Right cardiac atrium (tissue), 5 donors: Measurements from ENCODE around the gene CD84. TPM values are rescaled to one million over a fixed set of nuclear protein-coding genes. Genes with fewer than 3 reads are reported as not detected.
"Not testable (repeated sequence)": the region's sequence is repeated elsewhere in the genome, so short reads cannot be mapped to it uniquely, and the experiment has no call there.

Experiments used
- ATAC-seq, 2 donors: fragments of 200-7000 bp; cut with Tn5 transposase; one replicate each; pipeline versions ENCODE4 v1.8.0 to v1.9.1; 2020; ENCODE audit warnings: moderate library complexity in 2 of 2, mild to moderate bottlenecking in 1 of 2
- DNase-seq, 3 donors: peaks; one replicate each; pipeline ENCODE4 v3.0.0-alpha.2; 2020
- H3K27ac ChIP-seq: one replicate; pipeline ENCODE4 v1.5.1; 2013; ENCODE audit warnings: mild to moderate bottlenecking, low read length, control low read depth, moderate library complexity
- H3K27me3 ChIP-seq: one replicate; pipeline ENCODE4 v1.6.1; 2013; ENCODE audit not compliant: control insufficient read depth, insufficient read depth
- H3K4me1 ChIP-seq: one replicate; pipeline ENCODE4 v1.6.1; 2013; ENCODE audit warnings: low read length; ENCODE audit not compliant: control insufficient read depth, insufficient read depth
- H3K4me3 ChIP-seq: one replicate; pipeline ENCODE4 v1.5.1; 2013; ENCODE audit warnings: low read length, control low read depth
- H3K9me3 ChIP-seq: one replicate; pipeline ENCODE4 v1.6.1; 2013; ENCODE audit warnings: low read length; ENCODE audit not compliant: control insufficient read depth
- WGBS: extraction: QIAGEN DNeasy Blood & Tissue Kit; methylation state at CpG from one replicate; pipeline ENCODE4 v1.1.7; 2013; 5-methylcytosine and 5-hydroxymethylcytosine counted together
- intact Hi-C, 4 donors: fragments of 100-400 bp; cut with DNase I; formaldehyde crosslinking; loops; one replicate each; pipeline versions ENCODE4 v1.11.0 to v1.14.0; 2022 to 2023
- polyA plus RNA-seq: library from polyadenylated mRNA; stranded (reverse); fragments of 200-250 nt; gene quantifications from one replicate; pipeline ENCODE4 v1.2.3, GENCODE V29; 2013
- total RNA-seq, 4 donors: library from RNA; stranded (reverse); fragmentation: NEBNext Ultra II Directional; extraction: Animal tissue kit (Norgen Biotek cat#: 25700); gene quantifications; one replicate each; pipeline ENCODE4 v1.2.1, GENCODE V29; 2021
- donor health status: healthy with polysubstance abuse.
- donor health status: DM: no; HTN: yes; CAD: no.
- donor health status: DM: no; HTN: no; CAD: no.
- donor health status: DM: no; HTN: yes; CAD: no; lungs with severe emphysema.
- donor health status: DM: yes; HTN: yes; CAD: no.

Gene CD84
- total and polyA plus RNA-seq, 5 donors: 0.61 to 5.7 (median 5.2) TPM

GRCh38 chr1:160499631-160500030, 79.7 kb downstream of the CD84 start:
- WGBS: 81% methylated on average over 1 of the region's 1 CpG
- no peaks in the 10 kb centered on the region for H3K27me3 ChIP-seq
- ATAC-seq (peak in 1 of 2 donors; percentile 47), DNase-seq (no peak)
- H3K27ac ChIP-seq: no peak overlapping the region
- H3K4me3 ChIP-seq: no peak overlapping the region
- no peaks in the 10 kb centered on the region for H3K4me1 ChIP-seq
- H3K9me3 ChIP-seq: no peaks in the 10 kb centered on the region
- intact Hi-C loops: no loop called here

- H3K27me3 ChIP-seq, ATAC-seq, DNase-seq, H3K9me3 ChIP-seq, H3K4me1 ChIP-seq, H3K27ac ChIP-seq, H3K4me3 ChIP-seq, intact Hi-C loops: not testable (repeated sequence)
- 83% methylated on average over 3 of the region's 3 CpGs for WGBS
Observed at GRCh38 chr1:160498301-160499065, 80.8 kb downstream of the CD84 start.

- no peak for DNase-seq
- Histone ChIP-seq H3K9me3 (no peaks in the 10 kb centered on the region), H3K27ac (no peak overlapping the region), H3K27me3 (no peaks in the 10 kb centered on the region), H3K4me3 (no peak overlapping the region), H3K4me1 (no peaks in the 10 kb centered on the region)
- peak in 1 of 2 donors; percentile 26 for ATAC-seq
- 71% methylated on average over 4 of the region's 4 CpGs for WGBS
- intact Hi-C loops: no loop called here
Observed at GRCh38 chr1:160496334-160496733, 83.0 kb downstream of the CD84 start.

- 82% methylated on average over 3 of the region's 3 CpGs for WGBS
- ATAC-seq (no peak), DNase-seq (no peak)
- Histone ChIP-seq H3K4me1 (no peaks in the 10 kb centered on the region), H3K4me3 (no peak overlapping the region), H3K27ac (no peak overlapping the region), H3K9me3 (no peaks in the 10 kb centered on the region), H3K27me3 (no peaks in the 10 kb centered on the region)
- intact Hi-C loops: no loop called here
Observed at GRCh38 chr1:160494620-160495019, 84.7 kb downstream of the CD84 start.

GRCh38 chr1:160492617-160493016, 86.7 kb downstream of the CD84 start:
- no peak overlapping the region for H3K4me3 ChIP-seq
- no peaks in the 10 kb centered on the region for H3K9me3 ChIP-seq
- H3K27ac ChIP-seq: no peak overlapping the region
- H3K27me3 ChIP-seq: no peaks in the 10 kb centered on the region
- DNase-seq: no peak
- 67% methylated on average over 2 of the region's 2 CpGs for WGBS
- intact Hi-C loops: no loop called here
- no peak for ATAC-seq
- H3K4me1 ChIP-seq: no peaks in the 10 kb centered on the region

- DNase-seq (no peak), ATAC-seq (no peak)
- Histone ChIP-seq H3K9me3 (no peaks in the 10 kb centered on the region), H3K4me3 (no peak overlapping the region), H3K27ac (no peak overlapping the region), H3K27me3 (no peaks in the 10 kb centered on the region), H3K4me1 (no peaks in the 10 kb centered on the region)
- 88% methylated on average over 3 of the region's 3 CpGs for WGBS
- intact Hi-C loops: no loop called here
Observed at GRCh38 chr1:160491981-160492380, 87.3 kb downstream of the CD84 start.

Other genes with a start within 250 kb of the CD84 start
- 100 to 1,000 TPM; 115 to 140 (median 121) TPM for gene COPA, start 236.2 kb downstream of the CD84 start, total RNA-seq
- gene COPA, start 236.2 kb downstream of the CD84 start, polyA plus RNA-seq: 69.1 TPM
- gene NCSTN, start 236.1 kb downstream of the CD84 start, total RNA-seq: 10 to 100 TPM; 67.1 to 84.3 (median 70.3) TPM
- gene NCSTN, start 236.1 kb downstream of the CD84 start, polyA plus RNA-seq: 60.7 TPM
- gene NHLH1, start 212.4 kb downstream of the CD84 start, total RNA-seq: under 1 TPM in 1 of 4 donors, not detected in 3; 0.09 TPM
- 0.05 TPM for gene NHLH1, start 212.4 kb downstream of the CD84 start, polyA plus RNA-seq
- gene VANGL2, start 178.9 kb downstream of the CD84 start, total RNA-seq: 10 to 100 TPM in 2 of 4 donors, 1 to 10 TPM in 2; 8.3 to 11.4 (median 9.5) TPM
- 4.7 TPM for gene VANGL2, start 178.9 kb downstream of the CD84 start, polyA plus RNA-seq
- gene SLAMF6, start 56.2 kb downstream of the CD84 start, total RNA-seq: under 1 TPM; 0.34 to 0.66 (median 0.52) TPM
- gene SLAMF6, start 56.2 kb downstream of the CD84 start, polyA plus RNA-seq: 0.34 TPM
- gene SLAMF1, start 67.5 kb upstream of the CD84 start, total RNA-seq: under 1 TPM; 0.28 to 0.46 (median 0.38) TPM
- 0.18 TPM for gene SLAMF1, start 67.5 kb upstream of the CD84 start, polyA plus RNA-seq
- 1 to 10 TPM in 2 of 4 donors, under 1 TPM in 2; 0.39 to 4.1 (median 1.8) TPM for gene CD48, start 132.3 kb upstream of the CD84 start, total RNA-seq
- 0.93 TPM for gene CD48, start 132.3 kb upstream of the CD84 start, polyA plus RNA-seq
- gene SLAMF7, start 159.8 kb upstream of the CD84 start, total RNA-seq: 1 to 10 TPM in 1 of 4 donors, under 1 TPM in 3; 0.31 to 1.3 (median 0.46) TPM
- gene SLAMF7, start 159.8 kb upstream of the CD84 start, polyA plus RNA-seq: 0.07 TPM
- under 1 TPM in 3 of 4 donors, not detected in 1; 0.25 to 0.29 (median 0.25) TPM for gene LY9, start 216.7 kb upstream of the CD84 start, total RNA-seq
- gene LY9, start 216.7 kb upstream of the CD84 start, polyA plus RNA-seq: 0.09 TPM